SHP77 treated with DMSO at 0.1 percent for 48 hours (cell line): ENCODE results near the gene USH1G.
A peak's percentile ranks its signal among the peaks of the same experiment; 100 is the strongest.
"Not testable (repeated sequence)": the region's sequence is repeated elsewhere in the genome, so short reads cannot be mapped to it uniquely, and the experiment has no call there.

Source experiments
- DNase-seq: peaks from one replicate; lab custom pipeline; 2025; lab: John Stamatoyannopoulos, UW

Gene USH1G

GRCh38 chr17:74873874-74874614, 49.0 kb downstream of the USH1G start:
- DNase-seq, result peak; percentile 48

- peak; percentile 100 for DNase-seq
Observed at GRCh38 chr17:74873037-74873873, 49.8 kb downstream of the USH1G start.

- DNase-seq, result no peak
Observed at GRCh38 chr17:74872313-74873036, 50.6 kb downstream of the USH1G start, which contains the start of gene FDXR. FDXR (minus strand) TSS chr17:74872994; CDS start chr17:74872944, 50 bp downstream.

GRCh38 chr17:74871356-74872076, 51.5 kb downstream of the USH1G start:
- DNase-seq, result no peak

GRCh38 chr17:74870512-74870911, 52.5 kb downstream of the USH1G start:
- DNase-seq, result no peak

GRCh38 chr17:74870028-74870427, 53.0 kb downstream of the USH1G start:
- not testable (repeated sequence) for DNase-seq

GRCh38 chr17:74868908-74869255, 54.2 kb downstream of the USH1G start:
- DNase-seq, result no peak

GRCh38 chr17:74868251-74868907, 54.7 kb downstream of the USH1G start:
- DNase-seq, result no peak

- DNase-seq, result no peak
Observed at GRCh38 chr17:74866198-74866835, 56.7 kb downstream of the USH1G start.
